Measurements from ENCODE around the gene LDB2.

Gene LDB2

DNA sequence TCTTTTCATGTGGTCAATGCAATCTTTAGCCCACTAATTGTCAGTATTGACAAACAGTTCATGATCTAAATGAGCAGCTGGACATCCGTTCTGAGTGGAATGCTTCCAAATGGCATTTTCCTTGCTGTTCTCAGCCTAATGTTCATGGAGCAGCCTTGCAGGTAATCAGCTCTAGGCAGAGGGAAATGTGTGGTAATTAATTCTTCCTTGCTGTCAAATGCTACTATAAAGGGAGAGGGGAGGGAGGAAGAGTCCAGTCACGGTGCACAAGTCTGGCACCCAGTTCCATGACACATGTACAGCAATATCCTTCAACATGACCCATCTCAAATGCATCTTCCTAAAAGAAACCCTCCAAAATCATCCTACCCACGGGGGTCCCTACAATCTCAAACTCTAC lies 88.5 kb downstream of the LDB2 start:
- Mint-ChIP-seq H3K4me3 (no peak overlapping the region), H3K36me3 (no peaks in the 10 kb centered on the region)

DNA sequence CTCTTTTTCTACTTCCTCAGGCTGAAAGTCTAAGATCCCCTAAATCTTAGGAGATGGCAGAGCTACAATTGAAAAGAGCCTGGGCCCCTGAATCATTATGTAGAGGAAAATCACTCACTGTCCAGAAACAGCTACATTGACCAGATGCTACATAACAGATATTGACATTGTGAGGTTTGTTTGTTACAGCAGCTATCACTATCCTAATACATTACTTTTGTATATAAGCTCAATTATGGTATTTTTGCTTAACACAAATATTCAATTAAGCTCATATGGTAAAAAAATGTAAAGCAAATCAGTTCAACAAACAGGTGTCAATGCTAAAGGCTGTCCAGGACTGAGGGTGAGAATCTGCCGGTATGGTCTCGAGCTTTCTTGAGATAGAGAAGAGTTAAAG lies 89.4 kb downstream of the LDB2 start:
- no peak for ATAC-seq
- H3K36me3 Mint-ChIP-seq: no peaks in the 10 kb centered on the region
- H3K27me3 Mint-ChIP-seq: no peaks in the 10 kb centered on the region
- no peak overlapping the region for H3K27ac Mint-ChIP-seq
- H3K4me1 Mint-ChIP-seq: no peaks in the 10 kb centered on the region
- no peaks in the 10 kb centered on the region for H3K9me3 Mint-ChIP-seq
- H3K4me3 Mint-ChIP-seq: no peak overlapping the region

More for the DNA sequence above, 88.5 kb downstream of the LDB2 start:
- H3K27me3 Mint-ChIP-seq: no peaks in the 10 kb centered on the region
- no peak overlapping the region for H3K27ac Mint-ChIP-seq
- no peaks in the 10 kb centered on the region for H3K9me3 Mint-ChIP-seq
- no peak for ATAC-seq
- H3K4me1 Mint-ChIP-seq: no peaks in the 10 kb centered on the region

DNA sequence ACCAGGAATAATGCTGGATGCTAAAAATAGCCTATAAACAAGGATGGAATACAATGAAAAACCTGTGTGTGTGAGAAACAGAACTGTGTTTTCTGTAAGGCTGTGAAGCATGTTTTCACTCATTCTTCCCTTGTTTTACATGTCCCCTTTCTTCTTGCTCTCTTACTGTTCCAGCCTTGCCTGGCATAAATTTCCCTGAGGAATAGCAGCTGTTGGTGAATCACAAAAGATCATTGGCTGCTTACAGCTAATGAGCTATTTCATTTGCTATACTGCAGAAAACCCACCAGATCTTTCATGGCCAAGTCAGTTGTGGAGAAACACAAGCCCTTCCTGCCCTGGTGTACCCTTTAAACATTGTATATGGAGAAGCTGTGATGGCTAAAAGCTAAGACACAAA lies 91.1 kb downstream of the LDB2 start:
- ATAC-seq: no peak
- no peak overlapping the region for H3K4me3 Mint-ChIP-seq
- no peaks in the 10 kb centered on the region for H3K4me1 Mint-ChIP-seq
- H3K27ac Mint-ChIP-seq: no peak overlapping the region
- H3K27me3 Mint-ChIP-seq: no peaks in the 10 kb centered on the region
- no peaks in the 10 kb centered on the region for H3K36me3 Mint-ChIP-seq
- H3K9me3 Mint-ChIP-seq: no peaks in the 10 kb centered on the region

DNA sequence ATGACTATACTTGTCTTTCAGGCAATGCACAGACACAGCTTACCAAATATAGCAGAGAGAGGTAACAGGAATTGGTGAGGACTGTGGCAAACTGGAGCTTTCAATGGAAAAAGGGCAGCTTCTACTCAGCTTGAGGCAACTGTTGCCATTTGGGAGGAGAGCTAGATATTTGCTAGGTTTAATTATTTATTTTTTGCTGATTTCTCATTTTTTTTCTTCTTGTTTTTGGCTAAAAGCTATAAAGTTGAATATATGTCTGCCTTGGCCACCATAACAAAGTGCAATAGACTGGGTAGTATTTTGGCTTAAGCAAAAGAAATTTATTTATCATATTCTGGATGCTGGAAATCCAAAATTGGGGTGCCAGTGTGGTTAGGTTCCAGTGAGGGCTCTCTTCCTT lies 93.9 kb downstream of the LDB2 start:
- Mint-ChIP-seq H3K27me3 (no peaks in the 10 kb centered on the region), H3K4me1 (no peaks in the 10 kb centered on the region), H3K36me3 (no peaks in the 10 kb centered on the region), H3K9me3 (peaks cover 3% of the 10 kb centered on the region), H3K4me3 (no peak overlapping the region), H3K27ac (no peak overlapping the region)
- ATAC-seq: no peak

DNA sequence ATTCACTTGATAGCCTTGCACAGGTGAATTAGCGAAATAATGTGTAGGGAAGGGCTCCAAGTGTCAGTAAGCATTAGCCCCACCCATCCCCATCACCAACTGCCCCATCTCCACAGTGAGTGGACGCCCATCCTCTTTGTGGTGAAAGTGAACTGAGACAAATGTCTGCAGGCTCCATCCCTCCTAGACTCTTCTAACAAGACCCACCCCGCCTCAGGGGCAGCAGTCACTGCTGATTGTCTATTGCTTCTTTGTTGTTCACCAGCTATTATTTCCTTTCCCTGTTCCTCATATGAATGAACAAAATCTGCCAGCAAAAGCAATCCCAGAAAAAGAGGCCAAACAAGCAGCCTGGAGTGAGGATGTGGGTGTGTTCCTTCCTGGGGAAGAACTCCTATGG lies 96.4 kb downstream of the LDB2 start:
- Mint-ChIP-seq H3K27ac (no peak overlapping the region), H3K27me3 (no peaks in the 10 kb centered on the region), H3K4me1 (no peaks in the 10 kb centered on the region), H3K4me3 (no peak overlapping the region), H3K9me3 (peaks cover 3% of the 10 kb centered on the region), H3K36me3 (no peaks in the 10 kb centered on the region)
- ATAC-seq: no peak

DNA sequence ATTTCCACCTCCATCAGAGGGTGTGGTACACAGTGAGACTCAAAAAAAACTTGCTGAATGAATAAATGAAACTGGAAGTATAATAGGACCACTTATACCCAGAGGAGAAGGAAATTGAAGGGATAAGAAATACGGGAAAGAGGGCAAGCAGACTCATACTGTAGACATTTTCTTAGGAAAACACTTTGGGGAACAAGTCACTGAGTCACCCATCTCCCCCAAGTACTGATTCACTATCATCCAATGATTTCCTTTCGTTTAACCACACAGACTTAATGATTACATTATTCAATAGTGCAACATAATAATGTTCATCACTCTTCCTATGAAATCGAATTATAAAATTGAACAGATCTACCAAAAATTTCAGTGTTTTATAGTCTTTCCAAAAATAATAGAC lies 97.1 kb downstream of the LDB2 start:
- ATAC-seq: no peak
- Mint-ChIP-seq H3K9me3 (peaks cover 3% of the 10 kb centered on the region), H3K27me3 (no peaks in the 10 kb centered on the region), H3K4me3 (no peak overlapping the region), H3K36me3 (no peaks in the 10 kb centered on the region), H3K27ac (no peak overlapping the region), H3K4me1 (no peaks in the 10 kb centered on the region)

DNA sequence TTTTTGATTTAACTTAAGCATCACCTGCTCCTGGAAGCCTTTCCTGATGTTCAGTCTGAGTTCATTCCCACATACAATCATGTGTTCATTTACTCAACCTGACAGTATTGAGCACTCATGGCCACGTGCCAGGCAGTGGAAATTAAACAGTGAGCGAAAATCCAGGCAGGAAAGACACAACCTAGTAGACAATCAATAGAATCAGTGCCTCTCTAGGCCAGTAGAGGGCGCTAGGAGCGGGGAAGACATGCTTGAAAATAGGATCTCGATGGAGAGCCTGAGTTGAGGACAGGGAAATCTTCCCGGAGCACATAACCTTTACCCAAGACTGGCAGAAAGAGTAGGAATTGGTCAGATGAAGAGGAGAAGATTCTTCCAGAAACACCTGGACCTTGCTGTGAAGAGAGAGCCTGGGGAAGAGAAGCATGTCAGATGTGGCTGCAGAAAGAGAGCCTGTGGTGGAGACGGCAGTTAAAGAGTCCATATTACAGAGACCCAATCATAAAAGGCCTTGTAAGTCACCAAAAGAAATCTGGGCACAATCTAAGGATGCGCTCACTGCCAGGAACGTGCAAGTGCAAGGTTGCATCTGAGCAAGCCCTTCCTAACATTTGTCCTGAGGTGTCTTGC lies 103.5 kb downstream of the LDB2 start:
- Mint-ChIP-seq H3K4me1 (no peaks in the 10 kb centered on the region), H3K27ac (no peak overlapping the region), H3K4me3 (no peak overlapping the region), H3K27me3 (no peaks in the 10 kb centered on the region), H3K9me3 (no peaks in the 10 kb centered on the region), H3K36me3 (no peaks in the 10 kb centered on the region)
- ATAC-seq: no peak

DNA sequence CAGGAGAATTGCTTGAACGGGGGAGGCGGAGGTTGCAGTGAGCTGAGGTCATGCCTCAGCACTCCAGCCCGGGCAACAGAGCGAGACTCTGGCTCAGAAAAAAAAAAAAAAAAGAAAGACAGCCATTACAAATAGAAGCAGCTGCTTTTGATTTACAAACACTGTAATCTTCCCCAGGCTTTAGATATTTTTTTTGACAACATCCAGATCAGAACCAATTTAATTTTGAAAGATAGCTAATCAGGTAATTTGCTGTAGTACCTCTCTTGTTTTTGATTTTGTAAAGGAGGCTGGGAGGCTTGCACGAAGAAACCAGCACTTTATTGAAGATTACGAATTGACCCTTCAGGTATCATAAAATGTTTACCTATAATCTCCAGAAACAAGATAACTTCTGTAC lies 107.0 kb downstream of the LDB2 start:
- H3K36me3 Mint-ChIP-seq: no peaks in the 10 kb centered on the region
- no peaks in the 10 kb centered on the region for H3K4me1 Mint-ChIP-seq
- no peak overlapping the region for H3K4me3 Mint-ChIP-seq
- peaks cover 2% of the 10 kb centered on the region for H3K9me3 Mint-ChIP-seq
- H3K27ac Mint-ChIP-seq: no peak overlapping the region
- no peaks in the 10 kb centered on the region for H3K27me3 Mint-ChIP-seq
- no peak for ATAC-seq

DNA sequence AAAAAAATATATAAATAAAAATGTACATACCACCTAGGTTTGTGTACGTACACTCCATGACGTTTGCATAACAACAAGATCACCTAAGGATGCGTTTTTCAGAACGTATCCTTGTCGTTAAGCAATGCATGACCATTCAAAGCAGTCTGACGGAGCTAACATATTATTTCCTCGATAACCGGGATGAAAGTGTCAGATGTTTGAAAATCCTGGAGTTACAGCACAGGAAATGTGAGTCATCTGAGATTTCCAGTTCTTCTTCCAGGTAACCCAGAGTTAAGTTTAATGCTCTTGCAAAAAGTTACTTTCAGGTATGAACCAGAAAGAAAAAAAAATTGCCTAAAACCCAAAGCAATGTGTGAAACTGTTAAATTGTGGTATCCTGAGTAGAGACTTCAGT lies 107.9 kb downstream of the LDB2 start:
- H3K36me3 Mint-ChIP-seq: no peaks in the 10 kb centered on the region
- no peaks in the 10 kb centered on the region for H3K27me3 Mint-ChIP-seq
- ATAC-seq: no peak
- peaks cover 2% of the 10 kb centered on the region for H3K9me3 Mint-ChIP-seq
- no peak overlapping the region for H3K27ac Mint-ChIP-seq
- H3K4me3 Mint-ChIP-seq: no peak overlapping the region
- no peaks in the 10 kb centered on the region for H3K4me1 Mint-ChIP-seq

DNA sequence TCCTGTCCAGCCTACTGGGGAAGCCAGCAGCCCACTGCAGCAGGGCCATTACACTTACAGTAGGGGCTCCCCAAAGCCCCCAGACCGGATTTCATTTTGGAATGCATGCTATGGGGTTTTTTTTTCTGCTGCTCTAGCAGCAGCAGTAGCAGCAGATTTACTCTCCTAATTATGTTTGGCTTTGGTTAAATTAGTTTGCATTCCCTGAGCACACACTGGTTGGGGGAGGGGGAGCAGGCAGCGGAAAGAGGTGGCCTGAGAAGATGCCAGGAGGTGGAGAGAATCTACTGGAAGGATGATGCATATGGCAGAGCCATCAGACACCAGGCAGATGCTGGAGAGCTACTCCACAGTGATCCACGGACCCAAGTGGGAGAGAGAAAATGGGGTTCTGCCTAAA lies 109.6 kb downstream of the LDB2 start:
- no peaks in the 10 kb centered on the region for H3K27me3 Mint-ChIP-seq
- no peaks in the 10 kb centered on the region for H3K36me3 Mint-ChIP-seq
- H3K27ac Mint-ChIP-seq: no peak overlapping the region
- H3K4me3 Mint-ChIP-seq: no peak overlapping the region
- H3K9me3 Mint-ChIP-seq: peaks cover 2% of the 10 kb centered on the region
- no peak for ATAC-seq
- no peaks in the 10 kb centered on the region for H3K4me1 Mint-ChIP-seq

DNA sequence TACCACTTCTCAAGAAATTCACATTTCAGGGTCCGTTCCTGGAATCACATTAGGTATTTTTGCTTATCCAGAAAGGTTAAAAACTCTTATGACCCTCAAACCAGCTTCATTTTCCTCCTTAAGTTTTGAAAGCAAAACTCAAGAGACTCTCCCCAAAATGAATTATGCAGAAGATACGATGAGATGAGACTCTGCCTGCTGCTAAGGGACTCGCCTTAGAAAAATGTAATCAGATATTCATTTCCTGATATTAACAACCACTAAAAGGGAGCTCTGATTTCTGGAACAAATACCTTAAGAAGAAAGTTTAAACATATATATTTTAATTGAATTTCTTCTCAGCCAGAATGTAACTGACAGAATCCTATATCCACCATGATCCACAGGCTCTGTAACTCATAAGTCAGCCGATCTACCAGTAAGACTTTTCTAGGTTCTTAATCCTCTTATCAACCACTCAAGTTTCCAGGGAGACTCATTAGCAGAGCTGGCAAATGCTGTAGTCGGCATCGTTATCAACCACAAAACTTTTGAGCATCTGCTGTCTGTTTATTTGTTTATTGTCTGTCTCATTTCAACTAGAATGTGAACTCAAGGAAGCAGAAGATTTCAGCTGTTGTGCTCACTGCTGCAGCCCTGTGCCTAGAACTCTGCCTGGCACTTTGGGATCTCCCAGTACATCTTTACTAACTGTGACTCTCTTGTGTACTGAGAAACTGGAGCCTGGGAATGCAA lies 112.5 kb downstream of the LDB2 start:
- Mint-ChIP-seq H3K27ac (no peak overlapping the region), H3K27me3 (no peaks in the 10 kb centered on the region), H3K36me3 (no peaks in the 10 kb centered on the region), H3K4me1 (no peaks in the 10 kb centered on the region), H3K9me3 (peaks cover 2% of the 10 kb centered on the region), H3K4me3 (no peak overlapping the region)
- ATAC-seq: no peak

DNA sequence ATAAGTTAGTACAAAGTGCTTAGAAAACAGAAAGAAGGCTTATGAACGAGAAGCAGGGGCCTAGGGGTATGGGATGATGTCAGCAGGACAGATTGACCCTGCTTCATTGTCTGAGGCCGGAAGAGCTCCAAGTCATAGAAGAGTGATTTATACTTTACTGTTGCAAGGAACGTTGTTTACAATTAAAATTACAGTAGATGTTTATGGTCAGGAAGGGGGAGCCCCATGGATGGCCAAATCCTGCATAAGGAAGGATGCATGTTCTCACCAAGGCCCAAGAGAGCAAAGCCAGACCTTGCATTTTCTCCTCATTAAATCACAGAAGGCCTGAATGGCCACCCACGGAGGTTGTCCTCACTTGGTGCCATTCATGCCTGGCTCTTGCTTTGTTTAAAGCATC lies 115.3 kb downstream of the LDB2 start:
- no peak for ATAC-seq
- Mint-ChIP-seq H3K36me3 (no peaks in the 10 kb centered on the region), H3K27ac (no peak overlapping the region), H3K9me3 (no peaks in the 10 kb centered on the region), H3K27me3 (no peaks in the 10 kb centered on the region), H3K4me3 (no peak overlapping the region), H3K4me1 (no peaks in the 10 kb centered on the region)

DNA sequence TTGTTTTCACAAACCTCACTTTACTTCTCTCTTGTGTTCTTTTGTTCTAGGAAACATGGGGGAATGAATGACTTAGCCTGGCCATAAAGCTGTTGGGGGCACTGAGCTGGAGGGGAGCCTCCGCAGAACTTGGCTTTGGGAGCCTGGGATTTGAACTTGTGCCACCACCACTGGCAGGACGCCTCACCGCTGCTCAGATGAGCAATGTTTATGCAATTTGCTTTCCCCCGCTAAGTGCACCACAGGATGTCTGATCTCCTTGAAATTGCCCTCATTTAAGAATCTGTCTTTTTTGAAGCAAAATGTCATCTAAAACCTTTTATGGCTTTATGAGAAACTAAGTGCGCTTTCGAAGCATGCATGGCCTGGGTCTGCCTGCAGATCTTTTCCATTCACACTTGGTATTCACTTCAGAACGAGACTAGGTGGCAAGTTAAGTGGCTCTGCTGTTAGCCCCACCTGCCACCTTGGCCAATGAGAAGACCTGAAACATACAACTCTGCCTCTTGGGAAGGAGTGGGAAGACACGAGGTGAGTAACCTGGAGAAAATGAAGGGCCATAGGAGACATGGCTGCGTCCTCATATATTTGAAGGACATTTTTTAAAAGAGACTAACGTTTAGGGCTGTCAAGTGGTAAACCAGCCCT lies 119.3 kb downstream of the LDB2 start:
- ATAC-seq: no peak
- Mint-ChIP-seq H3K4me1 (no peaks in the 10 kb centered on the region), H3K4me3 (no peak overlapping the region), H3K9me3 (peaks cover under 1% of the 10 kb centered on the region), H3K27ac (no peak overlapping the region), H3K36me3 (no peaks in the 10 kb centered on the region), H3K27me3 (no peaks in the 10 kb centered on the region)

DNA sequence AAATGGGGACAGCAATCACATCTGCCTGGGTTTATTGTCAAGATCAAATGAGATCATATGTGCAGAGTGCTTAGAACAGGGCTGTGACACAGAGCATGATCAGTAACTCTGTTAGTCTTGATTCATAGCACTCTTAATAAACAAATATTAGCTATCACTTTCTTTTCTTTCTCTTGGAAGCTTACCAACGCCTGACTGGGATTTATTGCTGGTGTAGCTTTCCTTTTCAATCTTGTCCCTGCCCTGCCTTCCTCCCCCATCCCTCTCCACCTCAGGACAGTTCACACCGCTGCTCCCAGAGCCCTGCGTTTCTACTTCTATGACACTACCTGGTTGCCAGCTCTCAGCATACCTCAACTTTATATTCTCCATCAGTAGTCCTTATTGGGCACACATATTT lies 120.7 kb downstream of the LDB2 start:
- no peak for ATAC-seq
- H3K4me1 Mint-ChIP-seq: no peaks in the 10 kb centered on the region
- H3K27ac Mint-ChIP-seq: no peak overlapping the region
- H3K9me3 Mint-ChIP-seq: peaks cover 3% of the 10 kb centered on the region
- no peaks in the 10 kb centered on the region for H3K27me3 Mint-ChIP-seq
- no peak overlapping the region for H3K4me3 Mint-ChIP-seq
- H3K36me3 Mint-ChIP-seq: no peaks in the 10 kb centered on the region

DNA sequence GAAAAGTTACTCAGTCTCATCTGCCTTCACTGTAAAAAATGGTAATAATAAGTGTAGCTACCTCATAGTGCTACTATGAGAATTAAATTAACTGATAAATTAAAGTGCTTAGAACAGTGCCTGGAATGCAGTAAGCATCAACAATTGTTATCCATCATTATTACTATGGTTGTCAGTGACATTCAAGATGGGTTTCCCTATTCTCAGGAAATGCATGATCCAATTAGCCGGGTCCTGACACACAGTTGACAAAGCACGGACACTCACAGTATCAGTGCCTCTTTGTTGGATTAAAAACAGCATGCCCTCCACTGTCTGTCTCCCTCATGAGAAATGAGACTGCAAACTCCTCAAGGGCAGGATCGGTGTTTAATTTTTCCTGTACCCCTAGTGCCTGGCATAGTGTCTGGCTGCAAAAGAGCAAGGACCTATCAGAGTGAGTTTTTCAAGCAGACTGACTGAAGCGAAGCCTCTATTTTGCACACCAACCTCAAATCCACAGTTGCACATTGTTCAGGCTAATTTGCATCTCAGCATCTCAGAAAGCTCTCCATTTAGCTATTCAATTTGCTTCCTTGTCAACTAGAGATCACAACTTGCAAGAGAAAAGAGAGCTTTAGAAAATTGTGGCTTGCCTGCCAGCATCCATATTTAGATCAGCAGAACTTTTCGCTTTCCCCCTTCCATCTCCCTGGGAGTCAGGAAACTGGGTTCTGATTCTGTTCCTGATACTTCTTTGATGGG lies 122.9 kb downstream of the LDB2 start:
- ATAC-seq: no peak
- Mint-ChIP-seq H3K27me3 (no peaks in the 10 kb centered on the region), H3K4me1 (no peaks in the 10 kb centered on the region)

More for the DNA sequence above, 122.9 kb downstream of the LDB2 start:
- no peaks in the 10 kb centered on the region for H3K36me3 Mint-ChIP-seq
- peaks cover 6% of the 10 kb centered on the region for H3K9me3 Mint-ChIP-seq
- no peak overlapping the region for H3K27ac Mint-ChIP-seq
- H3K4me3 Mint-ChIP-seq: no peak overlapping the region
